DMS79 treated with DMSO at 0.1 percent for 48 hours (cell line): ENCODE results near the gene LAMA5.

Experiments
- DNase-seq: peaks from one replicate; lab custom pipeline; 2025; lab: John Stamatoyannopoulos, UW

LAMA5 gene

DNA sequence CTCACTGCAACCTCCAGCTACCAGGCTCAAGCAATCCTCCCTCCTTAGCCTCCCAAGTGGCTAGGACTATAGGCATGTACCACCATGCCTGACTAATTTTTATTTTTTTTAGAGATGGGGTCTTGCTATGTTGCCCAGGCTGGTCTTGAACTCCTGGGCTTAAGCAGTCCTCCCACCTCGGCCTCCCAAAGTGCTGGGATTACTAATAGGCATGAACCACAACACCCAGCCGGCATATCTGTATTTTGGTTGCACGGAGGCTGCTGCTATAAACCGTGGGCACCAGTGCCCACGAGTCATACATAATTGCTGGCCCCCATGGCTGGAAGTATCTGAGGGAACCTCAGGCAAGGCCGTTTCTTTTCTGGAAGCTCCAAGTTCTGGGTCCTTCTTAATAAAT, 82.7 kb downstream of the LAMA5 start:
- no peak for DNase-seq

DNA sequence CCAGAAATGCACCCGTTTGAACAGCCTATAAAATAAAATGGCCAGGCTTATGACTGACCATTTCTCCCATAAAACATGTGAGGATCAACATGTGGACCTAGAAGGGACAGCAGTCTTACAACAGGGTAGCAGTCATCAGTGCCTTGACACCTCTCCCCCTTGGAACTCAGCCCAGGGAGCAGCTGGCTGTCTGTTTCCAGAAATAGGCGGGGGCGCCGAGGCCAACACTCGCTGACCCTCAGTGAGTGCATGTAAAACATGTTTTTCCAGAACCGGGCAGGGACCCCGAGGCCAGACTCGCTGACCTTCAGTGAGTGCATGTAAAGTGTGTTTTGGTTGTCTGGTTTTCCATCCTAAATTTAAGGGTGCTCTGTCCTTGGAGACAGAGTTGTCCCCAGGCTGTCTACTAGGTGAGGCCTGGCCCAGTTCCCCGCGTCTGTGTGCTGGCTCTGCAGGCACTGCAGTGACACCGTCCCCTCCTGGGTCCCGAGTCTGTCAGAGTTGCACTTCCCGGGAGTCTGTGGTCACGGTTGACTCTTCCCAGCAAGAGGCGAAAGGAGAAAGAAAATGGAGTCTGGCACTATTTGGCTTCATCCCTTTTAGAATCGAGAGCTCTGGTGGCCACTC, 84.1 kb downstream of the LAMA5 start:
- no peak for DNase-seq

DNA sequence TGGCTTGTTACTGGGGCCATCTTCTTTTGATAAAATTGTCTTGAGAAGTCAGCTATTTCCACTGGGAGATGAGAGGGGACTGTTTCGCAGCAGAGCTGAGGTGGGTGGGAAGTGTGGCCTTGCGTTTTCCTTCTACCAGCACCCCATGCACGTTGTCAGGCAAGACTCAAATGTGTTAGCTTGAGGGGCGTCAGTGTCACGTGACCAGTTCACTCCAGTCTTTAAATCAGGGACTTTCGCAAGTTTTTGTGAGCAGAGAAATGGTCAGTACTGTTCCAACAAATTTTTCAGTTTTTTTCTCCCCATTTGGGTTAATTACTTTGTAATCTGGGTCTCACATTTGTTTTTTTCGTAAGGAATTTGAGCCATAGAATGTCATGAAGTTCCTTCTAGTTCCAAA, 85.0 kb downstream of the LAMA5 start:
- no peak for DNase-seq

DNA sequence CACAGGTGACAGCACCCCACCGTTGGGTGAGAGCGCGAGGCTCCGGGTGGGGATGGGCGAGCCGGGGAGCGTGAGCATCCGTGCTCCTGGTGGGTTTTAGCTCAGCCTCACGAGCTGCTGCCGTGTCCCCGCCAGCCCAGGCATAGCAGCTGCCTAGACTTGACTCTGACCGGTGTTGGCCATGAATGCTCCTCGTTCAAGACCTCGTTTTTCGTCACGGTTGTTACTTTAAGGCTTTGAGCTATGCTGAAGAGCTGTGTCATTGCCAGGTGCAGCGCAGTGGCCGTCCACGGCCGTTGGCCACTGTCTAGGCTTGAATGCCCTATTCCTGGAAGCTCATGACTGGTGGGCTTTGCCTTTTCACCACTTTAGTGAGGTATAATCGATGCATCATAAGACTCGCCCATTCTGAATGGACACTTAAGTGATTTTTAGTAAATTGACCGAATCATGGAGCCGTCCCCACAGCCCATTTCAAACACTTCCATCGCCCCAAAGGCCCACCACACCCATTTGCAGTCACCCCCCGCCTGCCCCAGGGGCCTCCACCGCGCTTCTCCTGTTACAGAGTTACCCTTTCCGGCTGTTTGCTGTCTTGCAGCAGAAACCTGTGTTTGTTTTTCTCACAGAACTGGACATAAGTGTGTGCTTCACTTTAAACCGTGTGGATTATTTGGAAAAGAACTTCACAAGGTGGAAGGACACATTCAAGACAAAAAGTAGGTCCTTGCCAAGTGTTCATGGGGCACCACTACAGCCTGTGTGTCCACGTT, 85.8 kb downstream of the LAMA5 start:
- peak; percentile 98 for DNase-seq

DNA sequence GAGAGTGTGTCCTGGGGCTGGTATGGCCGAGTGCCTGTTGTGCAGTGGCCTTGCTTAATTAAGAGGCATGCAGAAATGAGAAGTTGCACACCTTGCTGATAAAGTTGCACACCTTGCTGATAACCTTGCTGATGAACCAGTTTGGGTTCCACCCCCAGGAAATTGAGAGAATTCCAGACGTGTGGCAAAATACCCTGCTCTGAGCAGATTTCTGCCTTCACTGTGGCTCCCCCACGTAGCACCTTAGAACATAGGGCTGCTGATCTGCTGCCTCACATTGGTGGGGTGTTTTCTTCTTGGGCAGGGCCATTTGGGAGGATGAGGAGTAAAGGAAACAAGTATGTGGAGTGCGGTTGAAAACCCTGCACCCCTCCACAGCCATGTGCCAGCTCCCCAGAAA, 86.8 kb downstream of the LAMA5 start:
- no peak for DNase-seq

DNA sequence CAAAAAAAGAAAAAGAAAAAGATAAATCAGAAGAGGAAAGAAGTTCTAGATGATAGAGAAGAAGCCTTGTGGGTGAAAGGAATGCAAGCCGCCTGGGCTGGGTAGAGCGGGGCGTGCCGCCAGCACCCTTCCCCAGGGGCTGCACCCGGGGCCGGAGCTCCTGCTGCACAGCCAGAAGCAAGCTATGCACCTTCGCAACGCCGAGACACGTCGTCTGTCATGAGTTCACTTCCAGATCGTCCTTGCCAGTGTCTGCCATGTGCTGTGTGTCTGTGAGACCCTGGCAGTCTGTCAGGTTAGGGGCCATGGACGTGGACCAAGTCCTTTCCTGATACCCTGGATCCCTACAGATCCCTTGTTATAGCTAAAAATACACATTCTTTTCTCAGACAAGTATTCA, 89.9 kb downstream of the LAMA5 start:
- no peak for DNase-seq

DNA sequence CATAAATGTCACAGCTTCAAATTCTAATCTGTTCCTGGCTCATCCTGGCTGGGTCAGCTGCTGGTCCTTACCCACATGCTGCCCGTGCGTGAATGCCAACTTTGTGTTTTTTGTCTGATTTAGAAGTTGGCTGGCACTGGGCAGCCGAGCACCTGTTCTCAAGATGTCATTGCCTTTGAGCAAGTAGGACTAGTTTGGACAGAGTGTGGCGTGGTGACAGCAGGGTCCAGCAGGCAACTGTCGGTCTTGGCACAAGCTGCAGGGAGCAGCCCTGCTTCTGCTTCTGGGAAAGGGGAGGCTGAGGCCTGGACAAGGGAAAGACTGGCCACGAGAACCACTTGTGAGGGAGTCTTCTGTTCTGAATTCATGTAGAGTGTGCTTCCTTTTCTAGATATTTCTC, 90.7 kb downstream of the LAMA5 start:
- no peak for DNase-seq

DNA sequence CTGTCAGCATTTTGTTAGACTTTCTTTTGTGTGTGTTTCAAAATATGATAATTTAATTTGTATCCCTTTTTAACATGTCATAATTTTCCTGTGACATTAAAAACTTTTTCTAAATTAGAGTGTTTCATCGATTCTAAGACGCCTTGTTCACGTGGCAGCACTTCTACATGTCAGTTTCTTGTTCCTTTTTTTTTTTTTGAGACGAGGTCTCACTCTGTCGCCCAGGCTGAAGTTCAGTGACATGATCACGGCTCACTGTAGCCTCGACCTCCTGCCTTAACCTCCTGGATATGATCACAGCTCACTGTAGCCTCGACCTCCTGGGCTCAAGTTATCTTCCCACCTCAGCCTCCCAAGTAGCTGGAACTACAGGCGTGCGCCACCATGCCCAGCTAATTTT, 91.9 kb downstream of the LAMA5 start:
- DNase-seq: no peak

DNA sequence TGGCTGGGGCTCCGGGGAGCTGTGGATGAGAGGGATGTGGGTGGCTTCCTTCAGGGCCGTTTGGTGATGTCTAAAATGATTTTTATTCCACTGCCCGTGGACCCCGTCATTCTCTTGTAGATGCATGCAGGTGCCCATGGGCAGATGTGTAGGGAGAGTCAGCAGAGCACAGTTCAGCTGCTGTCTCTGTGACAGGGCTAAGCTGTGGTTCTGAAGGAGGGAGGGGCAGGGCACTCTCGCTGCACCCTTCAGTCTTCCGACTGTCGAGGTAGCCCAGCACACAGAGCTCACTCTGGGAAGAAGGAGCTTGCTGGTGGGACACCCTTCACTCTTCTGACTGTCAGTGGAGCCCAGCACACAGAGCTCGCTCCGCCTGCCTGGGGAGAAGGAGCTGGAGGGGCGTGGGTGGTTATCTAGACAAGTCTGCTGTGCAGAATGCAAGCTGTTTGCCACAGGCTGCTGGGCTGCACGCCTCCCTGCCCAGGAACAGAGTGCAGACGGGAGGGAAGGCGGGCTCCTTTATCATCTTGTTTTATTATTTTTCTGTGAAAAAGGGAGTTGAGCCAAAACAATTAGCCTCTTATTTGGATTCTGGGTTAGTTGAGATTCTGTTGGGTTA, 92.7 kb downstream of the LAMA5 start:
- peak; percentile 9 for DNase-seq

DNA sequence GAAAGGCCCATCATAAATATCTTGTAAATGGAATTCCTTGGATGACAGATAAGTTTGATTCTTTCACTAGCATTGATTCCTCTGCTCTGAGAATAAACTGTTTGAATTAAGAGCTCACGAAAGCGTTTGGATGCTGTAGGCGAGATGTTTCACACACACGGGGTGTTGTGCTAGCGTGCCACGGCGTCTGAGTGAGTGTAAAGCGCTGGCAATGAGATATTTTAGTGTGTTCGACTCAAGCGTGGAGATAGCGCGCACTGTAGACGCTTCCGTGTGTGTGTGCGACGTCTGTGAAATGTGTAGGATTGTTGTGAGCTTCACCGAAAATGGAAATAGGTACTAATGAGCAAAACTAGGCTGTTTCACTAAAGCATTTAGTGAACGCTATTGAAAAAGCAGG, 93.7 kb downstream of the LAMA5 start:
- no peak for DNase-seq

DNA sequence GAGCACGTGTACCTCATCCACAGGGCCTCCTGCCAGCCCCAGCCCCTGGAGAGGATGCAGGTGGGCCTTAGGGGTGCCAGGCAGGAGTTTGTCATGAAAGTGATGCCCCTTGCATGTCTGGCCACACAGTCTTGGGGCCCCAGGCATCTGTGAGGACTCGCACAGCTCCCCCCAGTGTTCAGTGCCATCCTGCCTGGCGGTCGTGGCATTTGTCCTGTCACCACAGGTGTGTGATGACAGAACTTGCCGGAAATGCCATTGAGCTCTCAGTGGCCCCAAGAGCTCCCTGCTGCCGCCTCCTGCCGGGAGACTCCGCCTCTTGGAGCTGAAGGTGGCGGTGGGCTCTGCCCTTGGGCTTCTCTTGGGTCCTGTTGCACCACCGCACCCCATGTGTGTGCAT, 94.9 kb downstream of the LAMA5 start:
- no peak for DNase-seq

DNA sequence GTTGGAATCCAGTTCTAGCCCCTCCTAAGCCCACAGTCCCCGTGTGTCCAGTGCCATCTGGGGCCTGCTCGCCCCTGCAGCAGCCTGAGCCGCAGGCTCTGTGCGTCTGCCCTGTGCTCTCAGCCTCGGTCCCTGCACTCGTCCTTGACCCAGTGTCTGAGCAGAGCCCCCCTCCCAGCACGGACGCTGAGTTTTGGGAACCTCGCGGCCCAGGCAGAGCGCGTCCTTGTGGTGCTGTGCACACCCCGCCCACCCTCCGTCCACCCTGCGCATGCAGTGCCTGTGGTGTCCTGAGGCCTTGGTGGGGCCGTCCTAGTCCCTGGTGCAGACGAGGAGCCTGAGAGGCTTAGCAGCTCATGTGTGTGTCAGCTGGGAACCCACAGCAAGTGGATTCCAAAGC, 97.2 kb downstream of the LAMA5 start:
- DNase-seq: no peak

DNA sequence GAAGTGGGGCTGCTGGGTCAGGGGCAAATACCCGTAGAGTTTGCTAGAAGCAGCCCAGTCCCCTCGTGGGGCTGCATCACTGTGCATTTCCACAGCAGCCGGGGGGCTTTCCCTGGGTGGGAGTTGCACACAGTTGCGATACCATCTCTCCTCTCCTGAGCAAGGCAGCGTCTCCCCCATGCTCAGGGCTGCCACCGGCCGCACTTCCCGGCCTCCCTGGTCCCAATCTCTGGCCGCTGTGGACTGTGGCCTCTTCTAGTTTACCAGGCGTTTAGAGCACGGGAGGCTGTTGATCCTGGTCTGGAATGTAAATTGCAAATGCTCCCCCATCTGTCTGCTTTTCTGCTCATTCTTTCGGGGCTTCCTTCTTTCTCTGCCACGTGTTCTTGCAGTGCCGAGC, 97.7 kb downstream of the LAMA5 start:
- no peak for DNase-seq

DNA sequence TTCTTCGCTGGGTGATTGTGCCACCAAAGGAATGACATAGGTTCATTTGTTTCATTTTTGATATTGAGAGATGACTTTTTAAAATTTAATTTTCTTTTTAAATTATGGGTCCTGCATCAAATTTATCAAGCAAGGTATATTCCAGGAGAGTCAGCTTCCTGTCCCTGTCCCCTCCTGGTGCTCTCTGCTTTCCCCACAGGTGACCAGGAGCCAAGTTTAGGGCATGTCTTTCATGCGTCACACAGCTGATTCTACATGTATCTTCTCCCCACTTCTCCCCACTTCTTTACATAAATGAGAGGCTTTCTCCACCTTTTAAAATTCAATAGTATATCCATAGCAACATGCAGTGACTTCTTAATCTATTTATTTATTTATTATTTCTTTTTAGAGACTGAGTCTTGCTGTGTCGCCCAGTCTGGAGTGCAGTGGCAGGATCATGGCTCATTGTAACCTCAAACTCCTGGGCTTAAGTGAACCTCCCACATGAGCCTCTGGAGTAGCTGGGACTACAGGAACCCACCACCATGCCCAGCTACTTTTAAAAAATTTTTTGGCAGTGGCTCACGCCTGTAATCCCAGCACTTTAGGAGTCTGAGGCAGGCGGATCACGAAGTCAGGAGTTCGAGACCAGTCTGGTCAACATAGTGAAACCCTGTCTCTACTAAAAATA, 98.7 kb downstream of the LAMA5 start:
- DNase-seq: no peak

DNA sequence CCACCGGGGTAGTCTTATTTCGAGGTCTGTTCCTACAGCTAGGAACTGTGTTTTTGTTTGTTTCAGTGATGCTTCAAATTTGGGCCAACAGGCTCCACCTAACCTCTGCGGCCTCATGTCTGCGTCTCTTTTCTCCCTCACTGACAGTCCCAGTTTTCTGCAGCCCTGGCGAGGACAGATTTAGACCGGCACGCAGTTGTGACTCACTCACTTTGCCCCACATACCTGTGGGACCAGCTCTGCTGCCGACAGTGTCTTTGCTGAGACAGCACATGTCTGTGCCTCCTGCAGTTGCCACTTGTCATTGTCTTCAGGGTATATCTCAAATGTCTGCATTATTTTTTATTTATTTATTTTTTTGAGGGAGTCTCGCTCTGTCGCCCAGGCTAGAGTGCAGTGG, 99.6 kb downstream of the LAMA5 start:
- no peak for DNase-seq

DNA sequence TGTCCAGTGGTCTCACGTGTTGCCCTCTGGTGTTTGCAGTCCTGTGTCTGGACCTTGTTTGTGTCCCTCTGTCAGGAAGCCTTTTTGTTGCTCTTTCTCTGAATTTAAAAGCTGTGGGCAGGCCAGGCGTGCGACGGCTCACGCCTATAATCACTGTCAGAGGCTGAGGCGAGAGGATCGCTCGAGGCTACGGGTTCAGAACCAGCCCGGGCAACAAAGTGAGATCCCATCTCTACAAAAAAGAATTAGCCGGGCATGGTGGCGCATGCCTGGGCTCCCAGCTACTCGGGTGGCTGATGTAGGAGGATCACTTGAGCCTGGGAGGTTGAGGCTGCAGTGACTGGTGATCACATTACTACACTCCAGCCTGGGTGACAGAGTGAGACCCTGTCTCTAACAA, 100.3 kb downstream of the LAMA5 start:
- DNase-seq: no peak

DNA sequence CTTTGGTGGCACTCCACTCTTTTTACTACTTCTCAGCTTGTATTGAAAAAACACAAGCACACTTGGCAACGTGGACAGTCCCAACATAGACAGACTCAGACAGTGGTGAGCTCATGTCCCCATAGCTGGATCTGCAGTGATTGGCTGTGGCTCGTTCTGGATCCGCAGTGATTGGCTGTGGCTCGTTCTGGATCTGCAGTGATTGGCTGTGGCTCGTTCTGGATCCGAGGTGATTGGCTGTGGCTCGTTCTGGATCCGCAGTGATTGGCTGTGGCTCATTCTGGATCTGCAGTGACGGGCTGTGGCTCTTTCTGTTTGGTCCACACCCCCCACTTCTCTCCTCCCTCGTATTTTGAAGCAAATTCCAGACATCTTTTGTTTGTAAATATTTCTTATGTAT, 100.8 kb downstream of the LAMA5 start:
- DNase-seq: no peak

DNA sequence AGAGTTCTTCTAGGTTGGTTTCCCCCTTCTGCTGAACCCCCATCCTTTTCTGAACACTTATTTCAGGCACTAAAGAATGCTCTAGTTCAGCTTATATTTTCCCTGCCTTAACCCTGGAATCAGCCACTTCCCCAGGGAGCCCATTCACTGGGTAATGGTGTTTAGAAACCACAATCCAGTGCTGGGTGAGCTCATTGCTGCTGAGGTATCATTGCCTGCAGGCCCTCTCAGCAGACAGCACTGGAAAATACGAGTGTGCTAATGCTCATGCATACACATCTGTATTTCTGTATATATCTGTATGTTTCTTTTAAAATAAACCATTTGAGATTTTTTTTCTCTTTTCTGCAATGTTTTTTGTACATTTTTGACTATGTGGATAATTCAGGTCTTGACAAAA, 101.7 kb downstream of the LAMA5 start:
- no peak for DNase-seq

DNA sequence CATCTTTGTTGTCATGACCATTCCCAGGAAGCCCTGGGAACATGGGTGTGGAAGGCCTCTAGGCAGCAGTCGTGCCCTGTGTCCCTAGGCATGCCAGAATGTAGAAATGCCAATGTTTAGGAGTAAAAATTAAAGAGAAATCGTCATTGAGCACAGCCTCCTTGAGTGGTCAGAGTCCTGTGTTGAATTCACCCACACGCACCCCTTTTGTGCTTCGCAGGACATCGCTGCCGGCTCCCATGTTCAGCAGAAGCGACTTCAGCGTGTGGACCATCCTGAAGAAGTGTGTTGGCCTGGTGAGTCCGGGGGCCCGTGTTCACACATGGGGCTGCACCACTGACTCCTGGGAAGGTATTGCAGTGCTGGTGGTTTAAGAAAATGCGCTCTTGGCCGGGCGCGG, 103.7 kb downstream of the LAMA5 start:
- DNase-seq: no peak

DNA sequence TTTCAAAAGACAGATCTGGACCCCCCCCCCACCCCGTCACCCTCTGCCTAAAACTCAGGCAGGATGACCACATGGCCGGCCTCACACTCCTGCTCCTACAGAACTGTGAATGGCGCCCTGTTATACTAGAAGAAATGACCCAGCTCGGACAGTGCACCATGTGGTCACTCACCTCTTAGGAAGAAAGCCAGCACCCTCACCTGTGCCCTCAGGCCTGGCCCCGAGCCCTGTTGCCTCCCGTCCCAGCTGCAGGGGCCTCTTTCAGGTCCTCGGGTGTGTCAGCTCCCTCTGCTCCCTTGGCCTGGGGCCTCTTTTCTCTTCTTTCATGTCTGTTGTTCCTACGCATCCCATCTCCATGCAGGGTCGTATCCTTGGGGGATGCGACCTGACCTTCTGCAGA, 105.0 kb downstream of the LAMA5 start:
- no peak for DNase-seq

DNA sequence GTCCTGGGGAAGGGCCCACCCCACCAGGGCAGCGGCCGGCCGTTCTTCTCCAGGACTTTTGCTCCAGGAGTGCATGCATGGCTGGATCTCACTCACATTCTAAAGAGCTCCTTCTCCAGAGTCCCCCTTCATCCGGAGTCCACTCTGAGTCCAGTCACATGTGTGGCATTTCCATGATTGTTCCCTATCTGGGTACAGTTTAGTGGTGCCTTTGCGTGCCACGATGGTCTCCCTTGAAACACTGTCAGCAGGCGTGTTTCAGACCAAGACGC, 107.9 kb downstream of the LAMA5 start:
- DNase-seq: no peak
